Mucosa of gallbladder (tissue), 1 donor: ENCODE results near the gene STX3. TPM values are rescaled to one million over a fixed set of nuclear protein-coding genes. Genes with fewer than 3 reads are reported as not detected.
"Not testable (repeated sequence)": the region's sequence is repeated elsewhere in the genome, so short reads cannot be mapped to it uniquely, and the experiment has no call there.

Source experiments
- DNase-seq: peaks from one replicate; pipeline ENCODE4 v3.0.0-alpha.2; 2020; ENCODE audit warnings: low spot score
- total RNA-seq: library from RNA; stranded (reverse); gene quantifications from one replicate; pipeline ENCODE4 v1.2.1, GENCODE V29; 2021
- donor health status: DM: no; HTN: no; CAD: no.

STX3 gene
- total RNA-seq, 1 donor from 2014 or later, result 82.7 TPM

DNA sequence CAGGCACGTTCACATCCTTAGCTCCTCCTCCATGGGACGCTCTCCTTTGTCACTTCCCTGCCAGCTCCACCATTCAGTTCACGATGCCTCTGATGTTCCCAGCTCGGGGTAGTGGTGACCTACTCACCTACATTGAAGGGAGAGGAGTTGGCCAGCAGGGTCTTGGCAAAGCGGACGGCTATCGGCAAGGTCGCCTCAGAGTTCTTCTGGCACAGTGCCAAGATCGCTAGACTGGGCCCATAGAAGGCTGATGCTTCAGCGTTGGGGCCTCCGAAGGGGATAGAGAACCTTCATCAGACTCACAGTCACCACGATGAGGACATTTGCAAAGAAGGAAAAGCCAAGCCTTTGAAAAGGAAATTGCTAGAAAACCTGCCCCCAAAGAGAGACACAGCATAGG lies 87.1 kb downstream of the STX3 start:
- DNase-seq, result no peak

DNA sequence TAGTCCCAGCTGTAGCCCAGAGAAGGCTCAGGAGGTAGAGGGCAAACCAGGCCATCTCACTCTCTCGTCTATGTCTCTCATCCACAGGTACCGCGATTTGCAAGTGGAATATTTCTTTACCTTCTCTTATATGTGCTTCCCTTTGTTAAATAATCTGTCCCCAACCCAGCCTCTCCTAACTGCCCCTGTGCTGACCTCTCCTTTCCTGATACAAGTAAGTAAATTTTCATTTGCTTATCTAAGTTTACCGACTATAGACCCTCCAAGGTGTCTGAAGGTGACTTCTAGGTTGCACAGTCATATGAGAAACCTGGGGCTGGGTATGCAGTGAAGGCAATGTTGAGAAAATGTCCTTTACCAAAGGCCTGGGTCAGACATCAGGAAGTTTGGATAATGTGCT lies 90.2 kb downstream of the STX3 start, which contains the start of gene CBLIF:
Gene CBLIF (minus strand): TSS at position 101 of the 400 bp plus-strand sequence. CDS start 46 bp downstream, at position 55.
- no peak for DNase-seq

DNA sequence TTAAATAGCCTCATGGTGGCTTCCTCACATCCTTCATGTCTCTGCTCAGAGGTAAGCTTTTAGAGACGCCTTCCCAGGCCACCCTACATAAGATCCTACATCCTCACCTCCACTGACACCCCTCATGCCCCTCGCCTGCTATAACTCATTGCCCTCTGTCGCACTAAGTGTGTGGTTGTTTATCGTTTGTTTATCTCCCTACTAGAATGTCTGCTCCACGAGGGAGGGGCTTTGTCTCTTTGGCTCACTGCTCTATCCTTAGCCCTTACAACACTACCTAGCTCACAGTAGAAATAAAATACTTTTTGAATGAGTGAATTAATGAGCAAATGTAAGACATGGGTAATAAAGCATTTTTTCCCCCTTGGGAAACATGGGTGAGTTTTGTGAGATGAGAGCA lies 91.4 kb downstream of the STX3 start:
- DNase-seq, result no peak

DNA sequence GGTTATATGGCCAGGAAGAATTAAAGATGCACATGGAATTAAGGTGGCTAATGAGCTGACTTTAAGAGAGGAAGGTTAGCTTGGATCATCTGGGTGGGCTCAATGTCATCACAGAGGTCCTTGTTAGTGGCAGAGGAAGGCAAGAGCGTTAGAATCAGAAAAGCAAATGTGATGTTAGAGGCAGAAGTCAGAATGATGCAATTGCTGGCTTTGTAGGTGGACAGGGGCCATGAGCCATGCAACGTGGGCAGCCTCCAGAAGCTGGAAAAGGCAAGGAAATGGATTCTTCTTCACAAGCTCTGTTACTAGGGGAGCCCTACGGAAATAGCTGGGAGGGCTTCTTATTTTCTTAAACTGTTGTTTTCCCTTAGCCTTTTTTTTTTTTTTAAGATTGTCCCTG lies 92.5 kb downstream of the STX3 start:
- DNase-seq, result no peak

DNA sequence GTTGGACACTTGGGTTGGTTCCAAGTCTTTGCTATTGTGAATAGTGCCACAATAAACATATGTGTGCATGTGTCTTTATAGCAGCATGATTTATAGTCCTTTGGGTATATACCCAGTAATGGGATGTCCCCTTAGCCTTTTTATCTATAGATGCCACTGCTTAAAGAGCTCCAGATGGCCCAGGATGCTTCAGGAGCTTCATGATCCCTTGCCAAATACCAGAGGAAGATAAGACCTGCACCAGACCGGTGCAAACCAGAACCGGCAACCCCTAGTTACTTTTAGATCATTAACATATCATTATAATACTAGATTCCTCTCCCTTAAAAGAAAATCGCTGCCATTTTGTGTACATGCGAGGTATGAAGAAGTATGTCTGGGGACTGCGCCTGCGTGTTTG lies 93.3 kb downstream of the STX3 start:
- not testable (repeated sequence) for DNase-seq

DNA sequence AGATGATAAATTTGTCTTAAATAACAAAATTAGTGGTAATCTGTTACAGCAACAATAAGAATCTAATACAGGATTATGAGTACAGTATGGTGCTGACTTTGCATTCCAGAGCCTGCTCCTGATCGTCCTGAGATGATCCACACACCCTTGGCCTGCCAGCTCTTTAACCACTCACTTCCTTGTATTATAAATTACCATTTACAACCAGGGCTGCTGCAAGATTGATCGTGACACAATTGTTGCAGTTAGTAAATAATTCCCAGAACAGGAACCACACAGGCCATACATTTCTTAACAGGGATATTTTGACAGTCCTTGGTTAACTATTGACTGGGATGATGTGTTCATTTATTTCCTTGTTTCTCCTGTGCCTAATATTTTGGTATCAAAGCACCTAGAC lies 94.0 kb downstream of the STX3 start:
- peak; percentile 79 for DNase-seq

DNA sequence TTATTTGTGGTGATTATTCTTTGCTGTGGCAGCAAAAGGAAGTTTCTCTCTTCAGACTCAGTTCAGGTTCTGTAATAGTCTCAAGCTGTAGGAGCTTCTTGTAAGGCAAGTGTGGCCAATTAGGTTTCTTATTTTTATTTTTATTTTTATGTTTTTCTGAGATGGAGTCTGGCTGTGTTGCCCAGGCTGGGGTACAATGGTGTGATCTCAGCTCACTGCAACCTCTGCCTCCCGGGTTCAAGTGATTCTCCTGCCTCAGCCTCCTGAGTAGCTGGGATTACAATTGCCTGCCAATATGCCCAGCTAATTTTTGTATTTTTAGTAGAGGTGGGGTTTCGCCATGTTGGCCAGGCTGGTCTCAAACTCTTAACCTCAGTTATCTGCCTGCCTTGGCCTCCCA lies 94.4 kb downstream of the STX3 start:
- DNase-seq, result not testable (repeated sequence)

DNA sequence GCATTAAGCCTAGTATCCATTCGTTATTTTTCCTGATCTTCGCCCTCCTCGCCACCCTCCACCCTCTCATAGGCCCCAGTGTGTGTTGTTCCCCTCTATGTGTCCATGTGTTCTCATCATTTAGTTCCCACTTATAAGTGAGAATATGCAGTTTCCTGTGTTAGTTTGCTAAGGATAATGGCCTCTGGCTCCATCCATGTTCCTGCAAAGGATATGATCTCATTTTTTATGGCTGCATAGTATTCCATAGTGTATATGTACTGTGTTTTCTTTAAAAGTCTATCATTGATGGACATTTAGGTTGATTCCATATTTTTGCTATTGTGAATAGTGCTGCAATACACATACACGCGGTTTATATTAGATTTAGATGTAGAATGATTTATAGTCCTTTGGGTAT lies 96.2 kb downstream of the STX3 start:
- not testable (repeated sequence) for DNase-seq

DNA sequence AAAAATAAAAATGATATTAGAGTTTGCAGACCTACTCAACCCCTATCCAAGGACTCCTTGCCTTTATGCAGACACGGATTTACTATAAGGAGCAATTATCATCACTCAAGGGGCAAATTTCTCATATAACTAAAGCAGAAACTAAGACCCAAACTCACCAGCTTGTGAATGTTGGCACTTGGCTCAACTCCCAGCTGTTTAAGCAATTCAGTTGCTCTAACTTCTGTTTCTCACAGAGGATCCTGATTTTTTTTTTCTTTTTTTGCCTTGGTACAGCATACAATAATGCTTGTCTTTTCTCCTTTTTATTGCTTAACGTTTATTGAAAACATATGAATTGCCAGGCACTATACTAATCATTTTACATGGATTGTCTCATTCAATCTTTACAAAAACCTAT lies 99.7 kb downstream of the STX3 start:
- DNase-seq, result no peak

Other genes starting within 250 kb of the STX3 start
- gene OR4D9, start 243.8 kb upstream of the STX3 start, total RNA-seq, result not detected
- gene OSBP, start 139.6 kb upstream of the STX3 start, total RNA-seq, result 63.4 TPM
- gene PATL1, start 86.3 kb upstream of the STX3 start, total RNA-seq, result 28.6 TPM
- gene OR10V1, start 41.5 kb upstream of the STX3 start, total RNA-seq, result not detected
- gene MRPL16, start 55.4 kb downstream of the STX3 start, total RNA-seq, result 34.7 TPM
- gene CBLIF, start 90.1 kb downstream of the STX3 start, total RNA-seq, result not detected
- 39.4 TPM for gene TCN1, start 111.1 kb downstream of the STX3 start, total RNA-seq
- gene OOSP3, start 123.4 kb downstream of the STX3 start, total RNA-seq, result not detected
- gene OOSP1, start 183.1 kb downstream of the STX3 start, total RNA-seq, result not detected
- gene OOSP4A, start 208.7 kb downstream of the STX3 start, total RNA-seq, result not detected